ENCODE measurements around the gene POLR3A. TPM values are rescaled to one million over a fixed set of nuclear protein-coding genes. Genes with fewer than 3 reads are reported as not detected.
A peak's percentile ranks its signal among the peaks of the same experiment; 100 is the strongest.

The POLR3A gene
- polyA plus RNA-seq, 1 of the 3 experiments (the other 2 are of a cell fraction): 10.8 TPM

DNA sequence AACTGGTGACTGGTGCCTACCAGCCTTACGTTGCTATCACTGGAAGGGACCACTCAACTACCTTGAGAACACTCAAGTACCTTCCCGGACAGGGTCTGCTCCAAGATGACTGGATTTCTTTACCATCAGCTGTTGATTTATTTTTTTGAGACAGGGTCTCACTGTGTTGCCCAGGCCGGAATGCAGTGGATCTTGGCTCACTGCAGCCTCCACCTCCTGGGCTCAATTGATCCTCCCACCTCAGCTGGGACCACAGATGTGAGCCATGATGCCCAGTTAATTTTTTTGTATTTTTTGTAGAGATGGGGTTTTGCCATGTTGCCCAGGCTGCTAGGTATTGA lies 57.5 kb downstream of the POLR3A start:
- H3F3A ChIP-seq (replicated peaks; ENCODE audit: insufficient read depth): peaks cover 19% of the 10 kb centered on the region
- H3K4me1 ChIP-seq (ENCODE audit: control insufficient read depth in 1 of 2, insufficient read depth in 2 of 2, low read depth in 1 of 2, low read length in 1 of 2): peaks cover 10 to 16% of the 10 kb centered on the region in 2 experiments; a peak in 3 of 4 replicates
- peaks cover 11 to 12% of the 10 kb centered on the region in 2 experiments for H3K36me3 ChIP-seq (replicated peaks in 1 of 2; ENCODE audit: control insufficient read depth in 1 of 2, insufficient read depth in 2 of 2, low read length in 1 of 2)
- no peaks in the 10 kb centered on the region for H3K9me3 ChIP-seq
- H3K79me2 ChIP-seq (ENCODE audit: insufficient read depth): no peaks in the 10 kb centered on the region
- peak overlapping the region; percentile 5; the same call in 1 of the 2 replicates for H3K9ac ChIP-seq
- H3K9me2 ChIP-seq: no peaks in the 10 kb centered on the region
- H3K4me2 ChIP-seq: peak overlapping the region; percentile 49
- WGBS (ENCODE audit: low lambda C conversion rate): 97% methylated on average over 3 of the region's 3 CpGs
- ChIA-PET CTCF (interaction anchor here (1.2 kb wide), 1 partner anchor 125 kb away, joined by 3 read pairs; no protein-coding TSS in a partner anchor), POLR2A (no interaction called here)
- TF ChIP-seq, protein P1, sequence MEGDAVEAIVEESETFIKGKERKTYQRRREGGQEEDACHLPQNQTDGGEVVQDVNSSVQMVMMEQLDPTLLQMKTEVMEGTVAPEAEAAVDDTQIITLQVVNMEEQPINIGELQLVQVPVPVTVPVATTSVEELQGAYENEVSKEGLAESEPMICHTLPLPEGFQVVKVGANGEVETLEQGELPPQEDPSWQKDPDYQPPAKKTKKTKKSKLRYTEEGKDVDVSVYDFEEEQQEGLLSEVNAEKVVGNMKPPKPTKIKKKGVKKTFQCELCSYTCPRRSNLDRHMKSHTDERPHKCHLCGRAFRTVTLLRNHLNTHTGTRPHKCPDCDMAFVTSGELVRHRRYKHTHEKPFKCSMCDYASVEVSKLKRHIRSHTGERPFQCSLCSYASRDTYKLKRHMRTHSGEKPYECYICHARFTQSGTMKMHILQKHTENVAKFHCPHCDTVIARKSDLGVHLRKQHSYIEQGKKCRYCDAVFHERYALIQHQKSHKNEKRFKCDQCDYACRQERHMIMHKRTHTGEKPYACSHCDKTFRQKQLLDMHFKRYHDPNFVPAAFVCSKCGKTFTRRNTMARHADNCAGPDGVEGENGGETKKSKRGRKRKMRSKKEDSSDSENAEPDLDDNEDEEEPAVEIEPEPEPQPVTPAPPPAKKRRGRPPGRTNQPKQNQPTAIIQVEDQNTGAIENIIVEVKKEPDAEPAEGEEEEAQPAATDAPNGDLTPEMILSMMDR (IDR thresholded peaks at IDR 0.05): no peak
- no peak for TF ChIP-seq EZH2phosphoT487 (IDR thresholded peaks at IDR 0.05; ENCODE audit: borderline replicate concordance, low read depth)
- TF ChIP-seq RXRA (IDR thresholded peaks at IDR 0.05; ENCODE audit: borderline replicate concordance, low read depth): no peak
- TF ChIP-seq GABPA (IDR thresholded peaks at IDR 0.05; ENCODE audit: low read depth): no peak
- no peak for TF ChIP-seq FOSL2 (IDR thresholded peaks at IDR 0.05; ENCODE audit: borderline replicate concordance, low read depth)
- TF ChIP-seq REST (IDR thresholded peaks at IDR 0.05; ENCODE audit: low read depth, low read length): no peak
- TF ChIP-seq TCF12 (IDR thresholded peaks at IDR 0.05): no peak
- no peak for TF ChIP-seq POLR2AphosphoS5 (IDR thresholded peaks at IDR 0.05; ENCODE audit: low read depth, low read length)
- no peak for TF ChIP-seq NFIC (IDR thresholded peaks at IDR 0.05; ENCODE audit: borderline replicate concordance)
- no peak for TF ChIP-seq RCOR1 (IDR thresholded peaks at IDR 0.05; ENCODE audit: low read length)
- TF ChIP-seq SIN3A (IDR thresholded peaks at IDR 0.05; ENCODE audit: borderline replicate concordance, low read depth, low read length): no peak
- TF ChIP-seq RFX5 (IDR thresholded peaks at IDR 0.05; ENCODE audit: low read length): no peak
- TF ChIP-seq MAX (IDR thresholded peaks at IDR 0.05; ENCODE audit: low read depth): no peak
- TF ChIP-seq, protein P2, sequence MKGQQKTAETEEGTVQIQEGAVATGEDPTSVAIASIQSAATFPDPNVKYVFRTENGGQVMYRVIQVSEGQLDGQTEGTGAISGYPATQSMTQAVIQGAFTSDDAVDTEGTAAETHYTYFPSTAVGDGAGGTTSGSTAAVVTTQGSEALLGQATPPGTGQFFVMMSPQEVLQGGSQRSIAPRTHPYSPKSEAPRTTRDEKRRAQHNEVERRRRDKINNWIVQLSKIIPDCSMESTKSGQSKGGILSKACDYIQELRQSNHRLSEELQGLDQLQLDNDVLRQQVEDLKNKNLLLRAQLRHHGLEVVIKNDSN (IDR thresholded peaks at IDR 0.05; ENCODE audit: borderline replicate concordance, low read depth): no peak
- no peak for TF ChIP-seq GATA2 (CRISPR knock-in tag; IDR thresholded peaks at IDR 0.05)
- no peak for TF ChIP-seq YY1 (IDR thresholded peaks at IDR 0.05; ENCODE audit: low read depth)
- TF ChIP-seq, protein P3, sequence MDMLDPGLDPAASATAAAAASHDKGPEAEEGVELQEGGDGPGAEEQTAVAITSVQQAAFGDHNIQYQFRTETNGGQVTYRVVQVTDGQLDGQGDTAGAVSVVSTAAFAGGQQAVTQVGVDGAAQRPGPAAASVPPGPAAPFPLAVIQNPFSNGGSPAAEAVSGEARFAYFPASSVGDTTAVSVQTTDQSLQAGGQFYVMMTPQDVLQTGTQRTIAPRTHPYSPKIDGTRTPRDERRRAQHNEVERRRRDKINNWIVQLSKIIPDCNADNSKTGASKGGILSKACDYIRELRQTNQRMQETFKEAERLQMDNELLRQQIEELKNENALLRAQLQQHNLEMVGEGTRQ (IDR thresholded peaks at IDR 0.05; ENCODE audit: borderline replicate concordance, low read depth, low read length): no peak
- TF ChIP-seq FOXJ3 (CRISPR knock-in tag; IDR thresholded peaks at IDR 0.05): no peak
- no peaks in the 10 kb centered on the region for H3K27me3 ChIP-seq (ENCODE audit: insufficient read depth)
- H3K27ac ChIP-seq (ENCODE audit: low read depth in 2 of 2, low read length in 1 of 2): peak overlapping the region; percentile 82 to 87
- no peak overlapping the region for H3K4me3 ChIP-seq (ENCODE audit: low read depth in 2 of 2, low read length in 1 of 2)
- no peak for DNase-seq
- H2AFZ ChIP-seq (ENCODE audit: low read depth): no peak overlapping the region
- H4K20me1 ChIP-seq (ENCODE audit: insufficient read depth): no peaks in the 10 kb centered on the region

All from SK-N-SH (cell line).